Measurements from ENCODE around the gene ABHD17A. TPM values are rescaled to one million over a fixed set of nuclear protein-coding genes. Genes with fewer than 3 reads are reported as not detected.
A peak's percentile ranks its signal among the peaks of the same experiment; 100 is the strongest.

The ABHD17A gene
- total and polyA plus RNA-seq, 9 of the 15 experiments (the other 6 are each of a cell fraction or from before 2014, with no cell fraction given): 0.04 to 135 (median 21.8) TPM; not detected in 1

- peak; percentile 100 for TF ChIP-seq TFE3 (CRISPR knock-in tag; IDR thresholded peaks at IDR 0.05)
- no peak for TF ChIP-seq KLF1 (tag; IDR thresholded peaks at IDR 0.05)
- TF ChIP-seq ZNF695 (CRISPR knock-in tag; IDR thresholded peaks at IDR 0.05): no peak
- no peak for TF ChIP-seq ETV6 (IDR thresholded peaks at IDR 0.05; ENCODE audit: borderline replicate concordance in 1 of 2, low read depth in 2 of 2, low read length in 1 of 2)
- no peak for TF ChIP-seq ETV6 (CRISPR knock-in tag; IDR thresholded peaks at IDR 0.05; ENCODE audit: borderline replicate concordance)
- TF ChIP-seq ZNF134 (CRISPR knock-in tag; conservative IDR thresholded peaks at IDR 0.05): 0 out of 2 replicates have a peak, but pooled peaks have one; percentile 27
- no peak; the same call in 1 of the 2 replicates for TF ChIP-seq FOXM1 (IDR thresholded peaks at IDR 0.05; ENCODE audit: low read depth)
- TF ChIP-seq FOXM1 (CRISPR knock-in tag; IDR thresholded peaks at IDR 0.05; ENCODE audit: low read depth): no peak
- TF ChIP-seq ZNF75A (CRISPR knock-in tag; IDR thresholded peaks at IDR 0.05): no peak
- peak; percentile 74 for TF ChIP-seq CBX1 (IDR thresholded peaks at IDR 0.05; ENCODE audit: low read depth)
- TF ChIP-seq, protein P1, sequence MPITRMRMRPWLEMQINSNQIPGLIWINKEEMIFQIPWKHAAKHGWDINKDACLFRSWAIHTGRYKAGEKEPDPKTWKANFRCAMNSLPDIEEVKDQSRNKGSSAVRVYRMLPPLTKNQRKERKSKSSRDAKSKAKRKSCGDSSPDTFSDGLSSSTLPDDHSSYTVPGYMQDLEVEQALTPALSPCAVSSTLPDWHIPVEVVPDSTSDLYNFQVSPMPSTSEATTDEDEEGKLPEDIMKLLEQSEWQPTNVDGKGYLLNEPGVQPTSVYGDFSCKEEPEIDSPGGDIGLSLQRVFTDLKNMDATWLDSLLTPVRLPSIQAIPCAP (CRISPR knock-in tag; IDR thresholded peaks at IDR 0.05; ENCODE audit: borderline replicate concordance): no peak
- no peak for TF ChIP-seq HOXB6 (CRISPR knock-in tag; IDR thresholded peaks at IDR 0.05; ENCODE audit: borderline replicate concordance)
- 0 out of 6 replicates have a peak, but pooled peaks of 1 of the 3 experiments have one; percentile 42 for TF ChIP-seq ZBTB11 (CRISPR knock-in tag; IDR thresholded peaks at IDR 0.05)
- TF ChIP-seq PML (IDR thresholded peaks at IDR 0.05; ENCODE audit: low read length): no peak
- TF ChIP-seq, protein P2, sequence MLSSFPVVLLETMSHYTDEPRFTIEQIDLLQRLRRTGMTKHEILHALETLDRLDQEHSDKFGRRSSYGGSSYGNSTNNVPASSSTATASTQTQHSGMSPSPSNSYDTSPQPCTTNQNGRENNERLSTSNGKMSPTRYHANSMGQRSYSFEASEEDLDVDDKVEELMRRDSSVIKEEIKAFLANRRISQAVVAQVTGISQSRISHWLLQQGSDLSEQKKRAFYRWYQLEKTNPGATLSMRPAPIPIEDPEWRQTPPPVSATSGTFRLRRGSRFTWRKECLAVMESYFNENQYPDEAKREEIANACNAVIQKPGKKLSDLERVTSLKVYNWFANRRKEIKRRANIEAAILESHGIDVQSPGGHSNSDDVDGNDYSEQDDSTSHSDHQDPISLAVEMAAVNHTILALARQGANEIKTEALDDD (IDR thresholded peaks at IDR 0.05): no peak
- no peak for TF ChIP-seq ZNF444 (CRISPR knock-in tag; IDR thresholded peaks at IDR 0.05)
- peak; percentile 39; the same call in 1 of the 2 replicates for TF ChIP-seq ARID1B (IDR thresholded peaks at IDR 0.05)
- no peak for TF ChIP-seq NCOA6 (IDR thresholded peaks at IDR 0.05)
- TF ChIP-seq, protein P3, sequence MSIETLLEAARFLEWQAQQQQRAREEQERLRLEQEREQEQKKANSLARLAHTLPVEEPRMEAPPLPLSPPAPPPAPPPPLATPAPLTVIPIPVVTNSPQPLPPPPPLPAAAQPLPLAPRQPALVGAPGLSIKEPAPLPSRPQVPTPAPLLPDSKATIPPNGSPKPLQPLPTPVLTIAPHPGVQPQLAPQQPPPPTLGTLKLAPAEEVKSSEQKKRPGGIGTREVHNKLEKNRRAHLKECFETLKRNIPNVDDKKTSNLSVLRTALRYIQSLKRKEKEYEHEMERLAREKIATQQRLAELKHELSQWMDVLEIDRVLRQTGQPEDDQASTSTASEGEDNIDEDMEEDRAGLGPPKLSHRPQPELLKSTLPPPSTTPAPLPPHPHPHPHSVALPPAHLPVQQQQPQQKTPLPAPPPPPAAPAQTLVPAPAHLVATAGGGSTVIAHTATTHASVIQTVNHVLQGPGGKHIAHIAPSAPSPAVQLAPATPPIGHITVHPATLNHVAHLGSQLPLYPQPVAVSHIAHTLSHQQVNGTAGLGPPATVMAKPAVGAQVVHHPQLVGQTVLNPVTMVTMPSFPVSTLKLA (conservative IDR thresholded peaks at IDR 0.05): peak; percentile 71 to 72
- TF ChIP-seq COPS2 (conservative IDR thresholded peaks at IDR 0.05): no peak
Measured at GRCh38 chr19:1853295-1854038, 31.8 kb downstream of the ABHD17A start (continued).

All from K562 (cell line).